HepG2 (cell line): ENCODE data around the gene CMIP. TPM values are rescaled to one million over a fixed set of nuclear protein-coding genes. Genes with fewer than 3 reads are reported as not detected.
A peak's percentile ranks its signal among the peaks of the same experiment; 100 is the strongest.

Experiments
- ELF4 ChIP-seq: sonication (generic); formaldehyde crosslinking; IDR thresholded peaks from 2 replicates; pipeline ENCODE4 v1.5.0; 2020; ENCODE audit warnings: missing genetic modification reagents, mild to moderate bottlenecking, moderate library complexity, borderline replicate concordance
- GABPB1 ChIP-seq: IDR thresholded peaks from 2 replicates; pipeline ENCODE4 v1.6.1; 2016; ENCODE audit warnings: mild to moderate bottlenecking, missing genetic modification reagents, moderate library complexity, missing compliant biosample characterization
- HES4 ChIP-seq: sonication (generic); formaldehyde crosslinking; IDR thresholded peaks from 2 replicates; pipeline ENCODE4 v1.9.0; 2021; ENCODE audit warnings: mild to moderate bottlenecking, missing genetic modification reagents, borderline replicate concordance
- IKZF4 ChIP-seq: sonication (generic); formaldehyde crosslinking; IDR thresholded peaks from 2 replicates; pipeline ENCODE4 v1.5.1; 2020; ENCODE audit warnings: borderline replicate concordance, mild to moderate bottlenecking, low read depth, missing genetic modification reagents; ENCODE audit errors: not compliant biosample characterization
- JUND ChIP-seq: sonication (generic); formaldehyde crosslinking; IDR thresholded peaks from 2 replicates; pipeline ENCODE4 v1.8.0; 2022; ENCODE audit warnings: mild to moderate bottlenecking, missing genetic modification reagents
- KAT7 ChIP-seq: IDR thresholded peaks from 2 replicates; pipeline ENCODE4 v1.6.1; 2018; ENCODE audit warnings: borderline replicate concordance, missing compliant biosample characterization
- NFYB ChIP-seq: sonication (generic); formaldehyde crosslinking; IDR thresholded peaks from 2 replicates; pipeline ENCODE4 v1.4.0; 2020; ENCODE audit warnings: missing genetic modification reagents
- PATZ1 ChIP-seq: sonication (generic); formaldehyde crosslinking; IDR thresholded peaks from 2 replicates; pipeline ENCODE4 v1.4.0; 2020; ENCODE audit warnings: missing genetic modification reagents
- PAXIP1 ChIP-seq: sonication (generic); formaldehyde crosslinking; conservative IDR thresholded peaks from 2 replicates; pipeline ENCODE4 v1.4.0; 2020; ENCODE audit warnings: mild to moderate bottlenecking, missing genetic modification reagents, moderate library complexity
- RAD51 ChIP-seq: fragments of 450-650 bp; IDR thresholded peaks from 2 replicates; pipeline ENCODE4 v1.6.1; 2016; ENCODE audit warnings: borderline replicate concordance
- SNAI1 ChIP-seq: sonication (generic); formaldehyde crosslinking; IDR thresholded peaks from 2 replicates; pipeline ENCODE4 v1.5.0; 2020; ENCODE audit warnings: mild to moderate bottlenecking, missing genetic modification reagents, borderline replicate concordance
- ZBTB44 ChIP-seq: sonication (generic); formaldehyde crosslinking; IDR thresholded peaks from 2 replicates; pipeline ENCODE4 v1.4.0; 2020; ENCODE audit warnings: missing genetic modification reagents
- ZNF367 ChIP-seq: sonication (generic); formaldehyde crosslinking; IDR thresholded peaks from 2 replicates; pipeline ENCODE4 v1.4.0; 2020; ENCODE audit warnings: missing genetic modification reagents, borderline replicate concordance
- ZNF564 ChIP-seq: sonication (generic); formaldehyde crosslinking; IDR thresholded peaks from 2 replicates; pipeline ENCODE4 v1.8.1; 2023; ENCODE audit warnings: mild to moderate bottlenecking, missing genetic modification reagents
- ZNF660 ChIP-seq: sonication (generic); formaldehyde crosslinking; IDR thresholded peaks from 2 replicates; pipeline ENCODE4 v1.5.1; 2020; ENCODE audit warnings: mild to moderate bottlenecking, low read depth, missing genetic modification reagents, borderline replicate concordance
- ZNF772 ChIP-seq: sonication (generic); formaldehyde crosslinking; IDR thresholded peaks from 2 replicates; pipeline ENCODE4 v1.5.0; 2020; ENCODE audit warnings: mild to moderate bottlenecking, missing genetic modification reagents
- polyA plus RNA-seq, 8 experiments: library from polyadenylated mRNA; depleted of rRNA in 3 of 8; stranded (reverse) in 7 of 8; unstranded in 1 of 8; fragments of >200 nt; fragmentation: Illumina TruSeq in 4 of 8; extraction: Trizol in 4 of 8; gene quantifications; 2 replicates each; pipeline versions ENCODE4 v1.2.1 to v1.2.3, GENCODE V29; 2011 to 2016; ENCODE audit warnings: low read depth in 4 of 8, missing spikeins in 1 of 8, mixed read lengths in 1 of 8; ENCODE audit not compliant: insufficient read depth in 1 of 8
- total RNA-seq, 5 experiments: library from RNA; depleted of rRNA; stranded (reverse); fragments of >200 nt; fragmentation: Illumina TruSeq; extraction: Trizol; gene quantifications; 2 replicates each; pipeline ENCODE4 v1.2.3, GENCODE V29; 2016; ENCODE audit warnings: low read depth in 1 of 5
- TF ChIP-seq, protein P1 (sequence below), 2 experiments: IDR thresholded peaks; 2 replicates each; pipeline ENCODE4 v1.6.1; 2011 to 2012; ENCODE audit warnings: low read length in 2 of 2, borderline replicate concordance in 1 of 2, low read depth in 1 of 2, mild to moderate bottlenecking in 1 of 2, moderate library complexity in 1 of 2
- TF ChIP-seq, protein P2 (sequence below): sonication (generic); formaldehyde crosslinking; IDR thresholded peaks from 2 replicates; pipeline ENCODE4 v1.8.0; 2023; ENCODE audit warnings: mild to moderate bottlenecking, missing genetic modification reagents

The CMIP gene
- total and polyA plus RNA-seq, 2 of the 13 experiments (the other 11 are each of a cell fraction or from before 2014, with no cell fraction given) = 10.9 to 18.1 TPM

GRCh38 chr16:81405702-81406113, 38.9 kb upstream of the CMIP start (continued):
- no peak for TF ChIP-seq ZNF660
- TF ChIP-seq, protein P1, sequence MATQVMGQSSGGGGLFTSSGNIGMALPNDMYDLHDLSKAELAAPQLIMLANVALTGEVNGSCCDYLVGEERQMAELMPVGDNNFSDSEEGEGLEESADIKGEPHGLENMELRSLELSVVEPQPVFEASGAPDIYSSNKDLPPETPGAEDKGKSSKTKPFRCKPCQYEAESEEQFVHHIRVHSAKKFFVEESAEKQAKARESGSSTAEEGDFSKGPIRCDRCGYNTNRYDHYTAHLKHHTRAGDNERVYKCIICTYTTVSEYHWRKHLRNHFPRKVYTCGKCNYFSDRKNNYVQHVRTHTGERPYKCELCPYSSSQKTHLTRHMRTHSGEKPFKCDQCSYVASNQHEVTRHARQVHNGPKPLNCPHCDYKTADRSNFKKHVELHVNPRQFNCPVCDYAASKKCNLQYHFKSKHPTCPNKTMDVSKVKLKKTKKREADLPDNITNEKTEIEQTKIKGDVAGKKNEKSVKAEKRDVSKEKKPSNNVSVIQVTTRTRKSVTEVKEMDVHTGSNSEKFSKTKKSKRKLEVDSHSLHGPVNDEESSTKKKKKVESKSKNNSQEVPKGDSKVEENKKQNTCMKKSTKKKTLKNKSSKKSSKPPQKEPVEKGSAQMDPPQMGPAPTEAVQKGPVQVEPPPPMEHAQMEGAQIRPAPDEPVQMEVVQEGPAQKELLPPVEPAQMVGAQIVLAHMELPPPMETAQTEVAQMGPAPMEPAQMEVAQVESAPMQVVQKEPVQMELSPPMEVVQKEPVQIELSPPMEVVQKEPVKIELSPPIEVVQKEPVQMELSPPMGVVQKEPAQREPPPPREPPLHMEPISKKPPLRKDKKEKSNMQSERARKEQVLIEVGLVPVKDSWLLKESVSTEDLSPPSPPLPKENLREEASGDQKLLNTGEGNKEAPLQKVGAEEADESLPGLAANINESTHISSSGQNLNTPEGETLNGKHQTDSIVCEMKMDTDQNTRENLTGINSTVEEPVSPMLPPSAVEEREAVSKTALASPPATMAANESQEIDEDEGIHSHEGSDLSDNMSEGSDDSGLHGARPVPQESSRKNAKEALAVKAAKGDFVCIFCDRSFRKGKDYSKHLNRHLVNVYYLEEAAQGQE (IDR thresholded peaks at IDR 0.05; ENCODE audit: borderline replicate concordance in 1 of 2, low read depth in 1 of 2, low read length in 2 of 2) = no peak
- TF ChIP-seq ZBTB44 (CRISPR knock-in tag) = no peak
- no peak for TF ChIP-seq ZNF367 (CRISPR knock-in tag)
- no peak for TF ChIP-seq NFYB
- TF ChIP-seq IKZF4 (CRISPR knock-in tag) = no peak
- TF ChIP-seq ELF4 = no peak
- no peak for TF ChIP-seq SNAI1 (CRISPR knock-in tag)
- TF ChIP-seq HES4 (CRISPR knock-in tag) = no peak
- no peak for TF ChIP-seq GABPB1
- TF ChIP-seq, protein P2, sequence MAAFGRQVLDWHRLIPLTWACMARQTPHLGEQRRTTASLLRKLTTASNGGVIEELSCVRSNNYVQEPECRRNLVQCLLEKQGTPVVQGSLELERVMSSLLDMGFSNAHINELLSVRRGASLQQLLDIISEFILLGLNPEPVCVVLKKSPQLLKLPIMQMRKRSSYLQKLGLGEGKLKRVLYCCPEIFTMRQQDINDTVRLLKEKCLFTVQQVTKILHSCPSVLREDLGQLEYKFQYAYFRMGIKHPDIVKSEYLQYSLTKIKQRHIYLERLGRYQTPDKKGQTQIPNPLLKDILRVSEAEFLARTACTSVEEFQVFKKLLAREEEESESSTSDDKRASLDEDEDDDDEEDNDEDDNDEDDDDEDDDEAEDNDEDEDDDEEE (CRISPR knock-in tag) = no peak
- TF ChIP-seq JUND (CRISPR knock-in tag) = no peak
- no peak; the same call in 1 of the 2 replicates for TF ChIP-seq PAXIP1 (CRISPR knock-in tag)
- TF ChIP-seq RAD51 = no peak
- no peak for TF ChIP-seq ZNF564
- TF ChIP-seq ZNF772 (CRISPR knock-in tag) = no peak
- TF ChIP-seq KAT7 (CRISPR knock-in tag) = no peak
- TF ChIP-seq PATZ1 (CRISPR knock-in tag) = peak; percentile 63
